HG02763 (cell line): ENCODE results near the gene HECTD4.

ENCODE experiments used
- ATAC-seq: cut with Tn5 transposase; IDR thresholded peaks from one replicate; pipeline ENCODE4 v1.9.1; 2021; ENCODE audit warnings: mild to moderate bottlenecking, moderate library complexity; ENCODE audit not compliant: unreplicated experiment

HECTD4 gene

DNA sequence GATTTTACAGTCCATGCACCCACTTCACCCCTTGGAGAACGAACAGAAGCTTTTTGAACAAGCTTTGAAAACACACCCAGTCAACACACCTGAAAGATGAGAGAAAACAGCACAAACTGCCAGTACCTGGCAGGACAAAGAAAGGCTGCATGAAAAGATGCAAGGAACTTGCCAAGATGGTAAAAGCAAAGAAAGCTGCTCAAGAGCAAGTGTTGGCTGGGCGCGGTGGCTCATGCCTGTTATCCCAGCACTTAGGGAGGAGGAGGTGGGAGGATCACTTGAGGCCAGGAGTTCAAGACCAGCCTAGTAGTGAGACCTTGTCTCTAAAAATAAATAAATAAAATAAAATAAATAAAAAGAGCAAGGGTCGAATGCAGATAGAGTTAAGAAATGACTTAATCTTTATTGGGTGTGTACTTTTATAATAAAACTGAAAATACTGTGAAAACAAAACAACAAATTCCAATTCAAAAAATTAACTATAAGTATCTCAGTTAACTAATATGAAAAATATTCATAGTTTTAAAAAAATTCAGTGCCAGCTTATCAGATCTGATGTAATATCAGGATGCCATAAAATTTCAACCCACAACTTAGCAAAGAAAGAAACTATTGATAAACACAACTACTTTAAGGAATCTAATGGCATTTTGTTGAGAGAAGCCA lies 59.2 kb downstream of the HECTD4 start:
- no peak for ATAC-seq

DNA sequence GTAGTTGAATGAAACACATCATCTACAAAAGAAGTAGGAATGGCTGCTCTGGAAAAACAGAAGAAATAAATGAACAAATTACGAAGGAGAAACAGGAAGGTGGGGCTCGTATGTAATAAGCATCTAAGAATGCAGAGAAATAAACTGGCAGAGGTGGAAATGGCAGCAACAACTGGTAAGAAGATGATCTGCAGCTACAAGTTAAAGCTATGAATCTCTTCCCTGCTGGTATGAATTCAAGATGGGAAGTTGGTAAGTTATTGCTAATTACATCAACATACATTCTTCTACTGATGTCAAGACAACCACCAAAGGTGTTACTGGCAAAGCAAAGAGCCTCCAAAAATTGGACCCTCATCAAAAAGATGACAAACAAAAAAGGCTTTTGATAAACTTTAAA lies 59.8 kb downstream of the HECTD4 start:
- ATAC-seq, result no peak

DNA sequence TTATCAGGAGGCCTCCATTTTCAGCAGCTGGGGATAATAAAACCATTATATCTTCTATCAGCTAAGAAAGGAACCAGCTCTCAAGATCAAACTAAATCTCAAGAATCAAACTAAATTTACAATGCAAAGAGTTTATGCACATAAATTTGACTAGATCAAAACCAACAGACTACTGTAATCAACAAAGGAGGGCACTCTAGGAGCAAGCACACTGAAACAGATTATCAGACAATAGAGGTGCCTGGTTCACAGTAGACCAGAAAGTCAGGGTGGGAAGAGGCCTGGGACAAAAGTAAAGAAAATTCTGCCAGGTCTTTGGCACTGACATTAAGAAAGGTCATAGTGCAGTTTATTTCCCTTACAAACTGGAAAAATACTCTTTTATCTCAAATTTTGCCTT lies 61.0 kb downstream of the HECTD4 start:
- ATAC-seq, result no peak

DNA sequence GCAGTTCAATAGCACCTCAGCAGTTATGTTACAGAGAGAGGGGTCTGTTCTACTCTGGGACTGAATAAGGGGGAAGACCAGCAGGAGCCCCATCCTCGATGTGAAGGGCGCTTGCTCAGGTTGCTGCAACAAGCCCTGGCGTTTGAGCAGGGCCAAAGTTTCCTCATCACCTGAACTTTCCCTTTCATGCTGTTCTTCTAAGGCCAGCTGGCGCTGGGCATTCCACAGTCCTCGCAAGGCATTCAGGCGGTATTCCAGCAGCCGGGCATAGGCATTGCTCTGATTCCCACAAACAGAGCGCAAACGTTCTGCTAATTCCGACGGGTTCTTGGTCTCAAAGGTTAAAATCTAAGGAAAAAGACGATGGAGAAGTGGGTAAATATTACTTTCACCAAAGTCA lies 62.8 kb downstream of the HECTD4 start:
- no peak for ATAC-seq

DNA sequence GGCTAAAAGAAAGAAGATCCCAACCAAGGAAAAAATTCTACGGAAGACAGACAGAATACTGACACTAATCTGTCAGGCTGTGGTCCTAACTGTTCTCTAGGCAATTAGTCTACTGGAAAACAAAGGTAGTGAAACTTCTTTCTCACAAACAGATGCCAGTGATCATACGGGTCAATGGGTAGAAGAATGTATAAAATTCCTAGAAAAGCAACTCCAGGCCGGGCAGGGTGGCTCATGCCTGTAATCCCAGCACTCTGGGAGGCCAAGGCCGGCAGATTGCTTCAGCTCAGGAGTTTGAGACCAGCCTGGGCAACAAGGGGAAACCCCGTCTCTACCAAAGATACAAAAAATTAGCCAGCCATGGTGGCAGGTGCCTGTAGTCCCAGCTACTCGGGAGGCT lies 64.8 kb downstream of the HECTD4 start:
- no peak for ATAC-seq

DNA sequence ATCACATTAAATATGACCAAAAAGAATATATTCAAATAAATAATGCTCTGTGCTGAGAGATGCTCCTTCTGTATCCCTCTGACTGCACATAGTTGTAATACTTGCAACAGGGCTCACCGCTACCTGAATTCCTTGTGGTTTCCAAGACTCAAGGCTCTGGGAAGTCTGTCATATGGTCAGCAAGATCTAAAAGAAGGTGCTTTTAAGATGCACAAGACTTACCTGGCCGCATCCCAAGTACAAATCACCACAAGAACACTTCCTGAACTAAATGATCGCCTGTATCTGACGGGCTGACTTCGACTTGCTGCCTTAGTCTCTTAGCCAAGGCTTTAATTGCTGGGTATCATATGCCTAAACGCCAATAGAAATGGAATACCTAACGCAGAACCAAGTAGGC lies 67.2 kb downstream of the HECTD4 start:
- no peak for ATAC-seq

DNA sequence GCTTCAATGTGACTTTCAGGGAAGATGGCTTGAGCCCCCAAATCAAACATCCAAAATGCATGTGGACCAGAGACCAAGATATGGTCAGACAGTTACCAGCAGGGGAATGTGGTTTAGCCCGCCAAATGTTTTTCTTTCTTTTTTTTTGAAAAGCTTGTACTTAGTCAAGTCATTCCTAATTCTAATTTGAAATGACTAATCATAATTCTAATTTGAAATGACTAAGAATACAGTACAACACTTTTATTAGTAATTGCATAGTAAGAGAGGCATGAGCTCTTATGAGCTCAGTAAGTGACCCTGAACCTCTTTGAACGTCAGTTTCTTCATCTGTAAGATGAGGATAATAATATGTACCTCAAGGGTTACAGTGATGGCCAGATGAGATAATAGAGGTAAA lies 72.4 kb downstream of the HECTD4 start:
- no peak for ATAC-seq

DNA sequence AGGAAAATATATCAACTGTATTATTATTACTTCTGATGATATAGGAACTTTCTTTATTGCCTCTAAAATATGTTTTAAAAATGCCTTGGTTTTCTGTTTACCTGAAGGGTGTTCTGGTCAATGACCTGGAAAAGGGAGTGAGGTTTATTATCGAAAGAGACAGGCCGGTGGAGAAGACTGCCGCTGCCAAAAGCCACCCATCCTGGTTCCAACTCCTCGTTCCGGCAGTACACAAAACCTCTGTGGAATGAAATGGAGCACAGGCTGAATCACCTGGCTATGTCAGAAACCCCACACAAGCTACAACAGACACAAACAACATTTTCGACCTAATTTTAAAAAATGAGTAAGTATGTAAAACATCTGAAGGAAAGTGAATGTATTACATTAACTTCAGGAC lies 73.6 kb downstream of the HECTD4 start:
- ATAC-seq, result no peak

DNA sequence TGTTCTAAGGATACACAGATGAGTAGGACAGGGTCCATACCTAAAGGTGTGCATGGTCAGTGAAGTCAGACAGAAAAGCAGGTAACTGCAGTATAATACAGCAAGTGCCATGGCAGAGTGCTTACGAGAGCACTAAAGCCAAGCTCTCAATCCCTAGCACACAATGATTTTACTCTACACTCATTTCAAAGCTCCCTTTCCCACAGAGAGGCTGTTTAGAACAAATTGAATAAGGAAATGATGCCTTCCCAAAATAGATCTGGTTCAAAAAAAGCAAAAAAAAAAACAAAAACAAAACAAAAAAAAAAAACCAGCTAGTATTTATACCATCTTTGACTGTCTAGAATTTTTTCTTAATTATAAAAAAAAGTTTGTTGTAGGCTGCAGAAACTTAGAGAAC lies 74.1 kb downstream of the HECTD4 start:
- ATAC-seq, result no peak

DNA sequence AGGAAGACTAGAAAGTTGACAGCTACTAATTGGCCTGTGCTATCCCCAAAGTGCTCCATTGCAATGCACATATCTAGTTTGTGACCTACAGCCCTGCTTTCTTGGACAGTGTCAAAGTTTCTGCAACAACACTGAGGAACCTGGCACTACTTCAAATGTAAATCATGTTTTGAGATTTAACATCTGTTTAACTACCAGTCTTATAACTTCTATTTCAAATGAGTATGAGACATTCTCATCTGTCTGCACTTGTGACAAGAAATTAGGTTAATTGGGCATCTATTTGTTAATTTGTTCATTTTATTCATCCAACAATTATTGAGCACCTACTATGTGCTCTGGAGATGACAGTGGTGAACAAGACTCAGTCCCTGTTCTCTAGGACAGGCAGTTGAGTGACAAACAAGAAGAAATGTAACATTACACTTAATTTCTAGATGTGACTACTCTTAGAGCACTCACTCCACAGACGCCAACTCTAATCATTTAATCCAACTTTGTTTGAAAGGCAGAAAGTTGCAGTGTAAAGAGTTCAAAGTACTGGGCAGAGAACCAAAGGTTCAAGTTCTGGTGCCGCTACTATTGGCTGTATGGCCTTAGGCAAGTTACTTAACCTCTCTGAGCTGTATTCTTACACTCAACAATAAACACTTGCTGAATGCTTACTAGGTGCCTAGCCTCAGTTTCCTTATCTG lies 74.8 kb downstream of the HECTD4 start:
- no peak for ATAC-seq

DNA sequence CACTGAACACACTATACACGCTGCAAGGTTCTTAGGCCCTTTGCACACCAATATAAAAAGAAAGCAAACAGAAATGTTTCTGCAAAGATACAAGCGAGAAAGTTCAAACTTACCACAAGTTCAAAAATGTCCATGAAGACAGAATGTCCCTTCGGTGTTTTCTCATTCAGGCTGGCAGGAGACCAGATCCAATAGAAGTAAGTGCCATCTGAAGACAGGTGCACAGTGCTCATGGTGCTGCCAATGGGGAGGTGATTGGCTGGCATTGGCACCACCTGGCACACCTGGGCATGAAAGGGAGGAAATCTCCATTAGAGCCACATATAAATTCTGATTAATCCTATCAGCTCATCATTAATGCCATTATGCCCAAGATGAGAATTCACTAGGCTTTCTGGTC lies 76.3 kb downstream of the HECTD4 start:
- ATAC-seq, result no peak

DNA sequence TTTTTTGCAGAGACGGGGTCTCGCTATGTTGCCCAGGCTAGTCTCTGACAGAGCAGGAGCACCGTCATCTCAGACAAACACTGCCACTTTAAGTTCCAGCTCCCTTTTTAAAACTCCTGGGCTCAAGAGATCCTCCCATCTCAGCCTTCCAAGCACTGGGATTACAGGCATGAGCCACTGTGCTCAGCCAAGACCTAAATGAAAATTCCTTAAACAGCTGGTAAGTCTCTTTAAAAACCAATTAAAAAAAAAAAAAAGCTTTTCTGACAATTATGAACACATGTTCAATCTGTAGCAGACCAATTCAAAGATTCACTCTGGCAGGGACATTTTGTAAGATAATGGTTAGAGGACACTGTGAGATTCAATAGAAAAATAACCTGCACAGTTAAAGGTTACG lies 77.8 kb downstream of the HECTD4 start:
- ATAC-seq, result no peak

DNA sequence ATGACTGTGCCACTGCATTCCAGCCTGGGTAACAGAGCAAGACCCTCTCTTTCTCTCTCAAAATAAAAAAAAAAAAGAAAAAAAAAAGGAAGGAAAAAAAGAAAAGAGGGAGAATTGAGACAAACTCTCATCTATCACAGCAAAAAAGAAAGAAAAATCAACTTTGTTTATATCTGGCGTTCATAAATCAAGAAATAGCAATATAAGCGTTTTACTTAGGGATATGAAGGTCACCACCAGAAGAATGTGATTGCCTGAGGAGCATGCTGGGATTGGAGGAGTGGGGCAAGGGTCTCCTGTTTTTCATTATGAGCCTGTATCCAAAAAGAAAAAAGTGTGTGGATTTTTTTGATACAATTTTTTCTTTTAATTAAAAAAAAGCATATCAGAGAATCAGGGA lies 78.4 kb downstream of the HECTD4 start:
- no peak for ATAC-seq

DNA sequence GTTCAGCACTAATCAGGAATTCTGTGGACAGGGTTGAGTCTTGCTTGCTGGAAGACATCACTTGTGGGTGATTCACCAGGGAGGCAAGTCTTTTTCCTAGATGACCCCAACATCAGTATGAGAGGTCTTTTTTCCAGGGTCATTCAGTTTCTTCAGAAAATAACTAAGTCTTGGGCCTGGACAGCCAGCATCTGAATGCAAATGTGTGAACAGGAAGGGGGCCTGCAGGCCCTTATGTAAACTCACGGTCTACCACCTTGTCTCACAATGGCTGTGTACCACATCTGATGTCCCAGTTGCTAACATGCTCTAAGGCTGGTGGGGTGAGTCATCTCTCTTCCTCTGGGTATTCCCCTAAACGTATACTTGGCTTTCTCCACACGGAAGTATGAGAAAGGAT lies 79.2 kb downstream of the HECTD4 start:
- peak; percentile 93 for ATAC-seq

DNA sequence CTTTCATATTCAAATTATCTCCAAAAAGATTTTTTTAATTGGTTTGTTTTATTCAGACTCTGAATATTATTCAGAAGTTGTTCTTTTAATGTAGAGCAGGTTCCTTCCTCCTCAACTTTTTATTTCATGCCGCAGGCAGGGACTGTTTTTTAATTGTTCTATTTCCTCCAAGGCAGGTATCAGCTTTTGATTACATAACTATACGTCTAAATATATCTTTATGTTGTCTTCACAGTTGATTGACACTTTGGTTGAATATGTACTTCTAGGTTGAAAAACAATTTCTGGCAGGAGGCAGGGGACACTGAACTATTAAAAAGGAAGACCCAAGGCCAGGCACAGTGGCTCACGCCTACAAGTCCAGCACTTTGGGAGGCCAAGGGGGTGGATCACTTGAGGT lies 82.5 kb downstream of the HECTD4 start:
- no peak for ATAC-seq

DNA sequence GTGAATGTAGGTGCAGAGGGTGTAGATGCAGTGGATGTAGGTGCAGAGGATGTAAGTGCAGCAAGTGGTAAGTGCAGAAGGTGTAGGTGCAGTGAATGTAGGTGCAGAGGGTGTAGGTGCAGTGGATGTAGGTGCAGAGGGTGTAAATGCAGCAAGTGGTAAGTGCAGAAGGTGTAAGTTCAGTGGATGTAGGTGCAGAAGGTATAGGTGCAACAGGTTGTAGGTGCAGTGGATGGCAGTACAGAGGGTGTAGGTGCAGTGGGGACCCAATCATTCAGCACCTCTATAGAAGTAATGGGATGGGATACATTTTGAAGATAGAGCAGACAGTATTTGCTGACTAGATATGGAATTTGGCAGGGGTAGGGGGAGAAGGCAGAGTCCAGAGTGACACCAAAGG lies 85.0 kb downstream of the HECTD4 start:
- no peak for ATAC-seq

DNA sequence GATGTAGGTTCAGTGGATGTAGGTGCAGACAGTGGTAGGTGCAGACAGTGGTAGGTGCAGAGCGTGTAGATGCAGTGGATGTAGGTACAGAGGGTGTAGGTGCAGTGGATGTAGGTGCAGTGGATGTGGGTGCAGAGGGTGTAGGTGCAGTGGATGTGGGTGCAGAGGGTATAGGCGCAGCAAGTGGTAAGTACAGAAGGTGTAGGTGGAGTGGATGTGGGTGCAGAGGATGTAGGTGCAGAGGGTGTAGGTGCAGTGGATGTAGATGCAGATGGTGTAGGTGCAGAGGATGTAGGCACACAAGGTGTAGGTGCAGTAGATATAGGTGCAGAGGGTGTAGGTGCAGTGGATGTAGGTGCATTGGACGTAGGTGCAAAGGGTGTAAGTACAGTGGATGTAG lies 86.0 kb downstream of the HECTD4 start:
- no peak for ATAC-seq

DNA sequence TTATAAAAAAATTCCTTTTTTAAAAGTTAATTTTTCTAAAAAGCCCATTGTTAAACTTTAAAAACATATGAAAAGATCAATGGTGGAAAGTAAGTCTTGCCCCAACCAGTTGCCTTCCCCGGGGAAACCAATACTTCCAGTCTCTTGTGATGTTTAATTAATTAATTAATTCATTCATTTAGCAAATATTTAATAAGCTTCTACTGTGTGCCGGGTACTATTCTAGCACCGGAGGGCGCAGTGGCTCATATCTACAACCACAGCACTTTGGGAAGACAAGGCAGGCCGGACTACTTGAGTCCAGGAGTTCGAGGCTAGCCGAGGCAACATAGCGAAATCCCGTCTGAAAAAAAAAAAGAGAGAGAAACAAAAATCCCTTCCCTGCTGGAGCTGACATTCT lies 87.4 kb downstream of the HECTD4 start:
- ATAC-seq, result no peak

DNA sequence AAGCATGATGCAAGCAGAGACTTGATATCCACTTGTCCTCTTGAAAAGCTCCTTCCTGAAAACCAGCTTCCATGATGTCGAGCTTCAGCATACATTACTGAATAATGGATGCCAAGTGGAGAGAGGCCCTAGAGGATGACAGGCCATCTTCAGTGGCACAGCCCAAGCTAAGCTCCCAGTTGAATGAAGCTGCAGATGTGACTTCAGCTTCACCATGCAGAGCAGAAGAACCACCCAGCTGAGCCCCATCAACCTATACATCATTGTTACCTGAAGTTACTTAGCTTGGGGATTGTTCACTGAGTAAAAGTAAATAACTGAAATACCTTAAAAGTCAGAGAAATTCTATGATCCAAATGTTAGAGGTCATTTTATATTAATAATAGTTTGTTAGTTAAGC lies 93.6 kb downstream of the HECTD4 start:
- no peak for ATAC-seq

DNA sequence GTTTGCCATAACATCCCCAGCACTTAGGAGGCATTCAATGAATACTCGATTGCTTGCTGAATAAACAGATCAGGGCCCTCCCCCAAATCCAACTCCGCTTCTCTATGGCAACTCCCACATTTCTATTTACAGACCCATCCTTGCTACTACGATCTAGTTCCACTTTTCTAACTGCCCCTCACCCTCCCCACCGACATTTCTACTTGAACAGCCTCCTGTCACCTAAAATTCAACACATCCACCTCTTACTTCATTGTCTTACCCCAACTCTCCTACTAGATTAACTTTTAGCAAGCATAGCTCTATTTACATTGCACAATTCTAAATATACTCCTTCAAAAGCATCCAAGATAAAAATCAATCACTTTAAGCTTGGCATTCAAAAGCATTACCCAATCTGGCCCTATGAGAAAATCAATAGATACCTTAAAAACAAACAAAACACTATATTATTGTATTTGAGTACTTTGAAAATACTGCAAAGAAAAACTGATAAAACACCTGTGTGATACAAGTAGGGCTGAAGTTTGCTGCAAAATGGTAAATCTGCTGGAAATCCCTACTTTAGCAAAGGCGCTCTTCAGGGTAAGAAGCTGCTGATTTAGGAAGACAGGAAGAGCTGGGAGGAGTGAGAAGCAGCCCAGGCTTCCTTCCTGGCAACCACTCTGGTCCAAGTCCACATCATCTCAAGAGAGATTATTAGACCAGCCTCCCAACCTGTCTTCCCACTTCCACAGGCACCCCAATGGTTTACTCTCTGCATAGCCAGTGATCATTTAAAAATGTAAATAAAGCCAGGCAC lies 96.4 kb downstream of the HECTD4 start:
- no peak for ATAC-seq

DNA sequence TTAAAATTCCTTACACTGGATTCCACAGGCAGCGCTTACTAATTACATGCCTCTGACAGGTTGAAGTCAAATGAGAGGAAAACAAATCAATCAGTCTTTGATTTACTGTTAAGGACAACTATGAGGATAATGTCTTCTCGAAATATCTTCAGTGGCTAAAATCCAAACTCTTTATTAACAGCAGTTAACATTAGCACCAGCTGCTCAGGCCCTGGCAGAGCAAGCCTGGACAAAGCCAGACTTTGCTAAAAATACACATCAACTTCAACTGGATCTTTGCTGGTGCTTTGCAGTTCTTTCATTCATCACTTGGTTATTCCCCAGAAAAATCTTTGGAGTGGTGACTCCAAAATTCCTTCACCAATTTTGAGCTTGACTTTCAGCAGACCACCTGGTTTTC lies 98.7 kb downstream of the HECTD4 start:
- no peak for ATAC-seq

DNA sequence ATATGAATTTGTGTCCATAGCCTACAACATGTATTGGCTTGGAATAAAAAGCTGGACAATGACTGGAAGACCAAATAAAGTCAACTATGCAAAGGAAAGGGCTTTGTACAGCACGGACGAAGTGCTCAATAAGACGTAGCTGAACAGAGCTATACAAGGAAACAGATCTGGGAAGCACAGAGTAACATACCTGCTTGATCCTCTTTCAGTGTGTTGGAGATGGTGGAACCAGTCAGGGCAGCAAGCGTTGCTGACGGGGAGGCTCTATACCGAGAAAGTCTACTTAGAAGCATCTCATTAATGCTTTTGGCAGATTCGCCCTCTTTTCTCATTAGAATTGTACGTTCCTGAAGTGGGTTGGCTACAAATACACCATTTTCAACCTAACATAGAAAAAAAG lies 99.3 kb downstream of the HECTD4 start:
- no peak for ATAC-seq
